Smooth muscle cell (in vitro differentiated cells): ENCODE data around the gene SLC2A13. TPM values are rescaled to one million over a fixed set of nuclear protein-coding genes. Genes with fewer than 3 reads are reported as not detected.

Source experiments
- DNase-seq: peaks from one replicate; lab custom pipeline; 2025; ENCODE audit not compliant: unreplicated experiment; lab: John Stamatoyannopoulos, UW
- H2AFZ ChIP-seq: fragments of 200-600 bp; sonication (generic); 2 replicates; pipeline ENCODE4 v1.6.0; 2016; ENCODE audit warnings: antibody characterized with exemption, low read depth, mild to moderate bottlenecking
- H3F3A ChIP-seq: fragments of 200-600 bp; sonication (generic); 2 replicates; pipeline ENCODE4 v1.6.0; 2017; ENCODE audit warnings: antibody characterized with exemption, low read depth
- H3K27ac ChIP-seq: fragments of 200-600 bp; sonication (generic); 2 replicates; pipeline ENCODE4 v1.5.1; 2016; ENCODE audit warnings: low read depth, mild to moderate bottlenecking
- H3K27me3 ChIP-seq: fragments of 200-600 bp; sonication (generic); 2 replicates; pipeline ENCODE4 v1.6.1; 2016; ENCODE audit warnings: low read depth, mild to moderate bottlenecking
- H3K36me3 ChIP-seq: fragments of 200-600 bp; sonication (generic); 2 replicates; pipeline ENCODE4 v1.5.1; 2016; ENCODE audit warnings: low read depth
- H3K4me1 ChIP-seq: fragments of 200-600 bp; sonication (generic); 2 replicates; pipeline ENCODE4 v1.5.1; 2016; ENCODE audit warnings: low read depth
- H3K4me2 ChIP-seq: fragments of 200-600 bp; sonication (generic); 2 replicates; pipeline ENCODE4 v1.6.0; 2016; ENCODE audit warnings: mild to moderate bottlenecking
- H3K4me3 ChIP-seq: fragments of 200-600 bp; sonication (generic); 2 replicates; pipeline ENCODE4 v1.5.1; 2016; ENCODE audit warnings: mild to moderate bottlenecking
- H3K79me2 ChIP-seq: fragments of 200-600 bp; sonication (generic); 2 replicates; pipeline ENCODE4 v1.6.0; 2016; ENCODE audit warnings: low read depth, mild to moderate bottlenecking
- H3K9ac ChIP-seq: fragments of 200-600 bp; sonication (generic); 2 replicates; pipeline ENCODE4 v1.6.0; 2016; ENCODE audit warnings: low read depth
- H3K9me3 ChIP-seq: fragments of 200-600 bp; sonication (generic); replicated peaks from 2 replicates; pipeline ENCODE4 v1.5.1; 2016; ENCODE audit warnings: low read depth
- H4K20me1 ChIP-seq: fragments of 200-600 bp; sonication (generic); 2 replicates; pipeline ENCODE4 v1.6.0; 2016; ENCODE audit warnings: low read depth
- WGBS: methylation state at CpG from one replicate; pipeline ENCODE4 v1.1.7; 2016; ENCODE audit warnings: low lambda C conversion rate; 5-methylcytosine and 5-hydroxymethylcytosine counted together
- polyA plus RNA-seq: library from polyadenylated mRNA; unstranded; fragments of >200 nt; fragmentation: Nextera tagmentation; extraction: Ambion mirVana; gene quantifications from 2 replicates; pipeline ENCODE4 v1.2.1, GENCODE V29; 2016
- total RNA-seq: library from RNA; depleted of rRNA; stranded (reverse); fragments of >200 nt; gene quantifications from 2 replicates; pipeline ENCODE4 v1.2.3, GENCODE V29; 2014
- TF ChIP-seq, protein P1 (sequence below): fragments of 200-600 bp; sonication (generic); IDR thresholded peaks from 2 replicates; pipeline ENCODE4 v1.5.1; 2017; ENCODE audit warnings: borderline replicate concordance, mild to moderate bottlenecking, antibody characterized with exemption; ENCODE audit not compliant: insufficient read depth, poor library complexity, severe bottlenecking

Gene SLC2A13
- total and polyA plus RNA-seq, 2 experiments from 2014 or later, result 9.6 to 27.4 TPM

- no peak overlapping the region for H3K27ac ChIP-seq
- no peak overlapping the region for H3K9ac ChIP-seq
- no peak for DNase-seq
- no peak overlapping the region for H3K4me3 ChIP-seq
- no peaks in the 10 kb centered on the region for H3K27me3 ChIP-seq
- H3K79me2 ChIP-seq, result no peaks in the 10 kb centered on the region
- H3K9me3 ChIP-seq, result no peaks in the 10 kb centered on the region
- H3K4me2 ChIP-seq, result no peak overlapping the region
- H4K20me1 ChIP-seq, result no peaks in the 10 kb centered on the region
- H2AFZ ChIP-seq, result no peak overlapping the region
- no peaks in the 10 kb centered on the region for H3K36me3 ChIP-seq
- H3K4me1 ChIP-seq, result no peaks in the 10 kb centered on the region
- H3F3A ChIP-seq, result no peaks in the 10 kb centered on the region
- TF ChIP-seq, protein P1, sequence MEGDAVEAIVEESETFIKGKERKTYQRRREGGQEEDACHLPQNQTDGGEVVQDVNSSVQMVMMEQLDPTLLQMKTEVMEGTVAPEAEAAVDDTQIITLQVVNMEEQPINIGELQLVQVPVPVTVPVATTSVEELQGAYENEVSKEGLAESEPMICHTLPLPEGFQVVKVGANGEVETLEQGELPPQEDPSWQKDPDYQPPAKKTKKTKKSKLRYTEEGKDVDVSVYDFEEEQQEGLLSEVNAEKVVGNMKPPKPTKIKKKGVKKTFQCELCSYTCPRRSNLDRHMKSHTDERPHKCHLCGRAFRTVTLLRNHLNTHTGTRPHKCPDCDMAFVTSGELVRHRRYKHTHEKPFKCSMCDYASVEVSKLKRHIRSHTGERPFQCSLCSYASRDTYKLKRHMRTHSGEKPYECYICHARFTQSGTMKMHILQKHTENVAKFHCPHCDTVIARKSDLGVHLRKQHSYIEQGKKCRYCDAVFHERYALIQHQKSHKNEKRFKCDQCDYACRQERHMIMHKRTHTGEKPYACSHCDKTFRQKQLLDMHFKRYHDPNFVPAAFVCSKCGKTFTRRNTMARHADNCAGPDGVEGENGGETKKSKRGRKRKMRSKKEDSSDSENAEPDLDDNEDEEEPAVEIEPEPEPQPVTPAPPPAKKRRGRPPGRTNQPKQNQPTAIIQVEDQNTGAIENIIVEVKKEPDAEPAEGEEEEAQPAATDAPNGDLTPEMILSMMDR, result no peak
- 93% methylated on average over 4 of the region's 4 CpGs for WGBS
These were observed 306.9 kb downstream of the SLC2A13 start for GRCh38 chr12:39798977-39799376.

DNA sequence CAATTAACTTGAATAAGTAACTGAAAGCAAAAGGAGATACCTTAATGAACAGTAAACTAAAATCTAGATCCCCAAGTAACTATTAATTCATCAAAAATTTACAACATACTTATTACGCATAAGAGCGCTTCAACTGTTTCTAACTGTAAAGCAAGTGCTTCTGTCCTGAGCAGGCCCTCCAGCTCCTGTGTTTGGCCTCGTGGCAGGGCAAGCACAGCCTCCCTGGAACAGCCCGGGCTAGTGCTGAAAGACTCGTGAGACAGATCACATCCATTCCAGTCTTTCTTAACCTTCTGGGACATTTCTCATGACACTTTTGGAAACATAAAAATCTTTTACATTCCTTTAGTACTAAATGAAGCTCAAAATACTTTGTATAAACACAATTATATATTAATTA, 307.5 kb downstream of the SLC2A13 start:
- Histone ChIP-seq H4K20me1 (no peaks in the 10 kb centered on the region), H3K9ac (no peak overlapping the region), H2AFZ (no peak overlapping the region), H3K4me1 (no peaks in the 10 kb centered on the region), H3K27me3 (no peaks in the 10 kb centered on the region), H3K79me2 (no peaks in the 10 kb centered on the region), H3K4me3 (no peak overlapping the region), H3K27ac (no peak overlapping the region), H3K36me3 (no peaks in the 10 kb centered on the region), H3K9me3 (no peaks in the 10 kb centered on the region), H3F3A (no peaks in the 10 kb centered on the region), H3K4me2 (no peak overlapping the region)
- WGBS, result 84% methylated on average over 5 of the region's 5 CpGs
- DNase-seq, result no peak
- TF ChIP-seq, protein P1, result no peak

DNA sequence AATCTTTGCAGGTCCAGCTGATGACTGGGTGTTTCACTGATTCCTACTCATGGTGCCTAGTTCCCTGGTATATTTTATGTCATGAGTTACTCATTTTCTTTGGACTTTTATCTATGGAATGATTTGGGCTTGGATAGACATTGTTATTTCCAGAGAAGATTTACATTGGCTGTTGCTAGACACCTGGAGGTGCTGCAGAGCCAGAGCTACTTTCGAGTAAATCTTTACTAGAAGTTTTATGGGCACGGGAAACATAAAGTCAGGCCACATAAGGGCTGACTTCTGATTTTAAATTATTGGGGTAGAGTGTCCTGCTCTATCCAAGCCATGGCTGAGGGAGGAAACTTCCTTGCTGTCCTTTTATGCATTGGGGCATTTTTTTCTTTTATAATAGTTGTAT, 310.4 kb downstream of the SLC2A13 start:
- Histone ChIP-seq H3K4me2 (no peak overlapping the region), H2AFZ (no peak overlapping the region), H3K36me3 (no peaks in the 10 kb centered on the region), H3F3A (no peaks in the 10 kb centered on the region), H3K9me3 (no peaks in the 10 kb centered on the region), H3K27me3 (no peaks in the 10 kb centered on the region), H3K4me1 (no peaks in the 10 kb centered on the region), H3K9ac (no peak overlapping the region), H3K4me3 (no peak overlapping the region), H3K27ac (no peak overlapping the region), H3K79me2 (no peaks in the 10 kb centered on the region), H4K20me1 (no peaks in the 10 kb centered on the region)
- 79% methylated on average over 2 of the region's 2 CpGs for WGBS
- TF ChIP-seq, protein P1, result no peak
- DNase-seq, result no peak

DNA sequence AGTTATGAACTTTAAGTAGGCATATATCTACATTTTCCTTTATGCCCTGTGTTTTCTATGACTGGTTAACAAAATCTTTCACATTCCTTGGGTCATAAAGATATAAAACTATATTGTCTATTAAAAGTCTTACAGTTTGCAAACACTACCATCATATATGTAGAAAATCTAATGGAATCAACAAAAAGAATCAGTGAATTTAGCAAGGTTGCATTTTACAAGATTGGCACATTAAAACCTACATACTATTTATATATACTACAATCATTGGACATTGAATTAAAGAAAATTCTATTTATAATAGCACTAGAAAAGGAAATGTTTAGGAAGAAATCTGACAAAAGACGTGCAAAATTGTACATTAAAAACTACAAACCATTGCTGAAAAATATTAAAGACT, 312.9 kb downstream of the SLC2A13 start:
- Histone ChIP-seq H3F3A (no peaks in the 10 kb centered on the region), H3K27ac (no peak overlapping the region), H3K4me3 (no peak overlapping the region), H3K27me3 (no peaks in the 10 kb centered on the region), H3K4me2 (no peak overlapping the region), H3K9me3 (no peaks in the 10 kb centered on the region), H3K4me1 (no peaks in the 10 kb centered on the region), H4K20me1 (no peaks in the 10 kb centered on the region), H3K9ac (no peak overlapping the region), H3K79me2 (no peaks in the 10 kb centered on the region), H3K36me3 (no peaks in the 10 kb centered on the region), H2AFZ (no peak overlapping the region)
- WGBS, result 85% methylated on average over 1 of the region's 1 CpG
- no peak for DNase-seq
- TF ChIP-seq, protein P1, result no peak
